ENCODE results near the gene HEBP2.

The HEBP2 gene

GRCh38 chr6:138397128-138398122 lies 6.6 kb upstream of the HEBP2 start:
- DNase-seq: no peak

- no peak for DNase-seq
Measured at GRCh38 chr6:138400326-138400725, 3.7 kb upstream of the HEBP2 start.

- no peak for DNase-seq
Measured at GRCh38 chr6:138401960-138402837, 1.8 kb upstream of the HEBP2 start.

GRCh38 chr6:138402838-138403187 lies 1.2 kb upstream of the HEBP2 start:
- DNase-seq: no peak

- no peak for DNase-seq
Measured at GRCh38 chr6:138403324-138403800, 661 bp upstream of the HEBP2 start.

GRCh38 chr6:138404666-138405337 lies 779 bp downstream of the HEBP2 start:
- peak; percentile 8 for DNase-seq

- DNase-seq: peak; percentile 8
Measured at GRCh38 chr6:138405816-138406413, 1.9 kb downstream of the HEBP2 start.

GRCh38 chr6:138406443-138406842 lies 2.4 kb downstream of the HEBP2 start:
- DNase-seq: no peak

GRCh38 chr6:138410048-138410735 lies 6.2 kb downstream of the HEBP2 start:
- DNase-seq: no peak

- DNase-seq: no peak
Measured at GRCh38 chr6:138410972-138411880, 7.2 kb downstream of the HEBP2 start.

- no peak for DNase-seq
Measured at GRCh38 chr6:138415125-138415524, 11.1 kb downstream of the HEBP2 start.

GRCh38 chr6:138416206-138416605 lies 12.2 kb downstream of the HEBP2 start:
- no peak for DNase-seq

GRCh38 chr6:138417493-138418117 lies 13.6 kb downstream of the HEBP2 start:
- DNase-seq: no peak

- no peak for DNase-seq
Measured at GRCh38 chr6:138418118-138418742, 14.2 kb downstream of the HEBP2 start.

- no peak for DNase-seq
Measured at GRCh38 chr6:138419766-138420165, 15.7 kb downstream of the HEBP2 start.

GRCh38 chr6:138420356-138420755 lies 16.3 kb downstream of the HEBP2 start:
- no peak for DNase-seq

- no peak for DNase-seq
Measured at GRCh38 chr6:138421089-138421488, 17.1 kb downstream of the HEBP2 start.

GRCh38 chr6:138421608-138422007 lies 17.6 kb downstream of the HEBP2 start:
- no peak for DNase-seq

- no peak for DNase-seq
Measured at GRCh38 chr6:138422861-138423260, 18.8 kb downstream of the HEBP2 start.

Data from KG1 (cell line).